ENCODE measurements around the gene PTPRG.

Gene PTPRG

DNA sequence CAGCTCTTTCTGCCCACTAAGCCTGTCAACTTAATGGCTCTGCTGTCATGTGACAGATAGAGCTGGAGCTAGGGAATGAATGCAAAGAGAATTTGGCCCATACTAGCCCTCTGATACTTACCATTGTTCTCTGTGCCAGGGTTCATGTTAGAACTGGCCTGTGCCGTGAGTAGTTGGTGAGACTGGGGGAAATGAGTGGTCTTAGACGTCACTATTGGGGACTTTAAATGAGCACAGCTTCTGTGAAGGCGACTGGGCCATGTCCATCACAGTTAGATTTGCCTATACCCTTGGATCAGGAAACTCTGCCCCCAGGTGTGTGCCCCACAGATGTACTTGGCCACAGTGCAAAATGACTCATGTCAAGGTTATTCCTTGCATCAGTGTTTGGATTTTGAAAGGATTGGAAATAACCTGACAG, 124.9 kb downstream of the PTPRG start:
- no peaks in the 10 kb centered on the region for H3K79me1 ChIP-seq (ENCODE audit: low read length)
- no peaks in the 10 kb centered on the region for H3K9me3 ChIP-seq (ENCODE audit: insufficient read depth, low read depth, low read length)
- no peak overlapping the region for H3K18ac ChIP-seq (ENCODE audit: low read length)
- H3K4me3 ChIP-seq (ENCODE audit: low read depth, low read length) = no peak overlapping the region
- H3K79me2 ChIP-seq (ENCODE audit: control insufficient read depth, insufficient read depth, low read length, poor library complexity) = no peaks in the 10 kb centered on the region
- no peak overlapping the region for H3K14ac ChIP-seq (ENCODE audit: low read length)
- H2BK12ac ChIP-seq (ENCODE audit: low read length) = no peak overlapping the region
- H3K4me1 ChIP-seq (ENCODE audit: control insufficient read depth in 1 of 2, insufficient read depth in 2 of 2, low read length in 2 of 2) = no peaks in the 10 kb centered on the region
- H2AFZ ChIP-seq (ENCODE audit: insufficient read depth, low read length, poor library complexity) = no peak overlapping the region
- H3K4me2 ChIP-seq (ENCODE audit: low read length) = no peak overlapping the region
- no peak overlapping the region for H4K8ac ChIP-seq (ENCODE audit: low read depth, low read length)
- no peak for DNase-seq
- H4K91ac ChIP-seq (ENCODE audit: low read depth, low read length) = no peak overlapping the region
- no peaks in the 10 kb centered on the region for H3K27me3 ChIP-seq (ENCODE audit: insufficient read depth, low read length)
- no peak overlapping the region for H2BK120ac ChIP-seq (ENCODE audit: insufficient read depth, low read length, poor library complexity)
- H4K12ac ChIP-seq (ENCODE audit: low read depth, low read length) = no peak overlapping the region
- H3K36me3 ChIP-seq (ENCODE audit: control insufficient read depth in 1 of 2, insufficient read depth in 2 of 2, low read length in 2 of 2) = no peaks in the 10 kb centered on the region
- H2BK5ac ChIP-seq (ENCODE audit: low read depth, low read length, poor library complexity) = no peak overlapping the region
- H3K27ac ChIP-seq (ENCODE audit: low read depth, low read length) = no peak overlapping the region
- no peak overlapping the region for H3K23ac ChIP-seq (ENCODE audit: low read length)
- H2AK5ac ChIP-seq (ENCODE audit: low read length) = no peak overlapping the region
- H3K9ac ChIP-seq (ENCODE audit: low read length) = no peak overlapping the region
- no peak overlapping the region for H3K4ac ChIP-seq (ENCODE audit: low read depth, low read length)
- WGBS (ENCODE audit: extremely low coverage, insufficient coverage, insufficient read length) = no CpG with 5 or more reads among the region's 3 CpGs

DNA sequence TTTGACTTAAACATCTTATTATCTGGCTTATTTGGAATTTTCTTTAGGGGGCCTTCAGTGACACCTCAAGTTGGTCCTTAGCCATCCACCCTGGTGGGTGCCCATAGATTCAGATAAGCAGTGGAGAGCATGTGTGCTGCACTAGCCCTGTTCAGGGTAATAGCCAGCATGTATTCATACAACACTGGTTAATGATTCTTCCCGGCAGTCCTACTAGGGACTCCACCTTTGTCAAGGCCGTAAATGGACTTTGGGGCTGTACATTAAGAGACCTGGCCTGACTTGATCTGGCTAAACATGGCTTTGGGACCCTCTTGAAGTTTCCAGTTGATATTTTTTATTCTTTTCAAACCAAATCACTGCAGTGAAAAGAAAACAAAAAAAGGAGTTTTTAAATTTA, 125.8 kb downstream of the PTPRG start:
- Histone ChIP-seq H2BK5ac (ENCODE audit: low read depth, low read length, poor library complexity) (no peak overlapping the region), H3K79me1 (ENCODE audit: low read length) (no peaks in the 10 kb centered on the region), H3K23ac (ENCODE audit: low read length) (no peak overlapping the region), H2AFZ (ENCODE audit: insufficient read depth, low read length, poor library complexity) (no peak overlapping the region), H3K27ac (ENCODE audit: low read depth, low read length) (no peak overlapping the region), H2BK120ac (ENCODE audit: insufficient read depth, low read length, poor library complexity) (no peak overlapping the region), H4K8ac (ENCODE audit: low read depth, low read length) (no peak overlapping the region), H3K36me3 (ENCODE audit: control insufficient read depth in 1 of 2, insufficient read depth in 2 of 2, low read length in 2 of 2) (no peaks in the 10 kb centered on the region), H2AK5ac (ENCODE audit: low read length) (no peak overlapping the region), H3K4me3 (ENCODE audit: low read depth, low read length) (no peak overlapping the region), H3K14ac (ENCODE audit: low read length) (no peak overlapping the region), H2BK12ac (ENCODE audit: low read length) (no peak overlapping the region), H3K18ac (ENCODE audit: low read length) (no peak overlapping the region), H3K27me3 (ENCODE audit: insufficient read depth, low read length) (no peaks in the 10 kb centered on the region), H4K12ac (ENCODE audit: low read depth, low read length) (no peak overlapping the region), H3K79me2 (ENCODE audit: control insufficient read depth, insufficient read depth, low read length, poor library complexity) (no peaks in the 10 kb centered on the region), H3K4me2 (ENCODE audit: low read length) (no peak overlapping the region), H3K9me3 (ENCODE audit: insufficient read depth, low read depth, low read length) (no peaks in the 10 kb centered on the region), H3K4ac (ENCODE audit: low read depth, low read length) (no peak overlapping the region), H4K91ac (ENCODE audit: low read depth, low read length) (no peak overlapping the region), H3K9ac (ENCODE audit: low read length) (no peak overlapping the region), H3K4me1 (ENCODE audit: control insufficient read depth in 1 of 2, insufficient read depth in 2 of 2, low read length in 2 of 2) (no peaks in the 10 kb centered on the region)
- no peak for DNase-seq
- no CpG with 5 or more reads among the region's 2 CpGs for WGBS (ENCODE audit: extremely low coverage, insufficient coverage, insufficient read length)

DNA sequence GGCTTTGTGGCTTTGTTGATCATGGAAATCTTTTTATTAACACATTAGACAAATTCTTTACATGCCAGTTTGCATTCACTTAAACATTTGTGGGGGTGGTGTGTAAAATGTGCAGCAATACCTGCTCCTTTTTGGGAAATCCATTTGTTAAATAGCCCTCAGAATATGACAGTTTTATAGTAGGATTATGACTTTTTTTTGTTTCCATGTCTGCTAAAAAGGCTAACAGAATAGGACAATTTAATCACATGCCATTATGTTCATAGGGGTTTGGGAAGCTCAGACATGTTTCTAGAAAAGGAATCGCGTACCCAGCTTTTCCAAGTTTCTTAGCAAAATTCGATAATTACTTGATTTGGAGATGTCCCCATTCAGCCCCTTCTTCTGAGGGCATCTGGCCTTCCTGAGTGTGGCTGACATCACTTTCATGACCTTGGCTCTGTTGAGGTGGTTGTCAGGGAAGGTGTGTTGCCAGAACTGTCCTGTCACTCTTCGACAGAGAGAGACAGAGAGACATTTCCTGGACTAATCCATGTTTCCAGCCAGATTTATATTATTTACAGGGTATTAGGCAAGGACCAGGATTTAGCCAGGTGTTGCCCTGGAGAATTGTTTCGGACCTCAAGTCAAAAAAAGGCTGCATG, 126.4 kb downstream of the PTPRG start:
- H3K36me3 ChIP-seq (ENCODE audit: control insufficient read depth in 1 of 2, insufficient read depth in 2 of 2, low read length in 2 of 2) = no peaks in the 10 kb centered on the region
- no peak overlapping the region for H2BK120ac ChIP-seq (ENCODE audit: insufficient read depth, low read length, poor library complexity)
- H3K4me3 ChIP-seq (ENCODE audit: low read depth, low read length) = no peak overlapping the region
- H4K91ac ChIP-seq (ENCODE audit: low read depth, low read length) = no peak overlapping the region
- no peaks in the 10 kb centered on the region for H3K4me1 ChIP-seq (ENCODE audit: control insufficient read depth in 1 of 2, insufficient read depth in 2 of 2, low read length in 2 of 2)
- no peaks in the 10 kb centered on the region for H3K27me3 ChIP-seq (ENCODE audit: insufficient read depth, low read length)
- H2BK12ac ChIP-seq (ENCODE audit: low read length) = no peak overlapping the region
- no peaks in the 10 kb centered on the region for H3K79me1 ChIP-seq (ENCODE audit: low read length)
- no peak overlapping the region for H3K4me2 ChIP-seq (ENCODE audit: low read length)
- no peak overlapping the region for H3K9ac ChIP-seq (ENCODE audit: low read length)
- no peak overlapping the region for H2AFZ ChIP-seq (ENCODE audit: insufficient read depth, low read length, poor library complexity)
- H3K18ac ChIP-seq (ENCODE audit: low read length) = no peak overlapping the region
- H3K4ac ChIP-seq (ENCODE audit: low read depth, low read length) = no peak overlapping the region
- H3K9me3 ChIP-seq (ENCODE audit: insufficient read depth, low read depth, low read length) = no peaks in the 10 kb centered on the region
- H3K14ac ChIP-seq (ENCODE audit: low read length) = no peak overlapping the region
- no peak overlapping the region for H4K12ac ChIP-seq (ENCODE audit: low read depth, low read length)
- no peaks in the 10 kb centered on the region for H3K79me2 ChIP-seq (ENCODE audit: control insufficient read depth, insufficient read depth, low read length, poor library complexity)
- no peak overlapping the region for H3K23ac ChIP-seq (ENCODE audit: low read length)
- H2BK5ac ChIP-seq (ENCODE audit: low read depth, low read length, poor library complexity) = no peak overlapping the region
- WGBS (ENCODE audit: extremely low coverage, insufficient coverage, insufficient read length) = no CpG with 5 or more reads among the region's 5 CpGs
- no peak for DNase-seq
- H3K27ac ChIP-seq (ENCODE audit: low read depth, low read length) = no peak overlapping the region
- H2AK5ac ChIP-seq (ENCODE audit: low read length) = no peak overlapping the region
- H4K8ac ChIP-seq (ENCODE audit: low read depth, low read length) = no peak overlapping the region

DNA sequence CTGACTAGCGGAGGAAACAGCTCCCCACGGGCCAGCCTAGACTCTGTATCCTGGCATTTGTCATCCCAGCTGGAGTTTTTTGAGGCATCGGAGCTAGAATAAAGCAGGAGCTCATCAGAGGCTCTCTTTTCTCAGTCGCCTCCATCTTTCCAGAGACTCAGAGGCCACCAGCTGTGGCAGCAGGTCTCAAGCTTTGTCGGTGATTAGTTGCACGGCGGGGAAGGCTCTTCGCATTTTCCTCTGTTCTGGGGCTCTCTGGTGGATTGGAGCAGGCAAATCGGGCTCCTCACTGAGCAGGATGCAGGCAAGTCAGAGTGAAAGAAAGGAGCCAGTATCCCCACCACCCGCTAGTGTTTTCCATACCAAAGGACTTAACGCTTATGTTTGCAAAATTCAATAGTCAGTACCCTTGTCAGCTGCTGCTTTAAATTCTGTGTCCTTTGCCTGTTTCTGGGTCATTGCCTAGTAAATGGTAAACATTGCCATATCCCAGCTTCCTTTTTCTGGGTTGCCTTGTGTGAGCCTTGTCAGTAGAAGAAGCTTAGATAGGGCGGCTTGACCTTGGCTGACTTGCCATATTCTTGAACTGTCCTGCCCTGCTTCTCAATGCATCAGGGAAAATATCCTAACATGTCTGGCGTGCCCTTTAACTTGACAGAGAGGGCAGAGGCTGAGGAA, 127.1 kb downstream of the PTPRG start:
- WGBS (ENCODE audit: extremely low coverage, insufficient coverage, insufficient read length) = no CpG with 5 or more reads among the region's 13 CpGs
- no peaks in the 10 kb centered on the region for H3K36me3 ChIP-seq (ENCODE audit: control insufficient read depth in 1 of 2, insufficient read depth in 2 of 2, low read length in 2 of 2)
- no peak overlapping the region for H4K12ac ChIP-seq (ENCODE audit: low read depth, low read length)
- H3K4me2 ChIP-seq (ENCODE audit: low read length) = no peak overlapping the region
- H2AK5ac ChIP-seq (ENCODE audit: low read length) = no peak overlapping the region
- H3K4me3 ChIP-seq (ENCODE audit: low read depth, low read length) = no peak overlapping the region
- no peak overlapping the region for H2AFZ ChIP-seq (ENCODE audit: insufficient read depth, low read length, poor library complexity)
- no peak overlapping the region for H3K27ac ChIP-seq (ENCODE audit: low read depth, low read length)
- H3K79me1 ChIP-seq (ENCODE audit: low read length) = no peaks in the 10 kb centered on the region
- no peaks in the 10 kb centered on the region for H3K79me2 ChIP-seq (ENCODE audit: control insufficient read depth, insufficient read depth, low read length, poor library complexity)
- no peaks in the 10 kb centered on the region for H3K4me1 ChIP-seq (ENCODE audit: control insufficient read depth in 1 of 2, insufficient read depth in 2 of 2, low read length in 2 of 2)
- no peak overlapping the region for H3K4ac ChIP-seq (ENCODE audit: low read depth, low read length)
- H2BK120ac ChIP-seq (ENCODE audit: insufficient read depth, low read length, poor library complexity) = no peak overlapping the region
- H3K14ac ChIP-seq (ENCODE audit: low read length) = no peak overlapping the region
- H2BK5ac ChIP-seq (ENCODE audit: low read depth, low read length, poor library complexity) = no peak overlapping the region
- DNase-seq = no peak
- H2BK12ac ChIP-seq (ENCODE audit: low read length) = no peak overlapping the region
- H3K9me3 ChIP-seq (ENCODE audit: insufficient read depth, low read depth, low read length) = no peaks in the 10 kb centered on the region
- no peak overlapping the region for H4K8ac ChIP-seq (ENCODE audit: low read depth, low read length)
- no peak overlapping the region for H3K9ac ChIP-seq (ENCODE audit: low read length)
- H3K23ac ChIP-seq (ENCODE audit: low read length) = no peak overlapping the region
- H3K18ac ChIP-seq (ENCODE audit: low read length) = no peak overlapping the region
- H4K91ac ChIP-seq (ENCODE audit: low read depth, low read length) = no peak overlapping the region
- no peaks in the 10 kb centered on the region for H3K27me3 ChIP-seq (ENCODE audit: insufficient read depth, low read length)
